Measurements from ENCODE around the gene WDR7.

GRCh38 chr18:56888978-56889377, 237.8 kb downstream of the WDR7 start:
- TF ChIP-seq CTCF (IDR thresholded peaks at IDR 0.05; ENCODE audit: low read depth, low read length): no peak
- TF ChIP-seq EZH2phosphoT487 (IDR thresholded peaks at IDR 0.05; ENCODE audit: low read depth): no peak

Data from OCI-LY3 (cell line).